Measurements from ENCODE around the gene MPP4. TPM values are rescaled to one million over a fixed set of nuclear protein-coding genes. Genes with fewer than 3 reads are reported as not detected.

The MPP4 gene
- total RNA-seq, 1 experiment from 2014 or later: not detected

- no peak overlapping the region for H2BK20ac ChIP-seq (ENCODE audit: low read depth, low read length, poor library complexity, severe bottlenecking)
- no peak overlapping the region for H3K23ac ChIP-seq (ENCODE audit: insufficient read length, low read depth, low read length)
- H2AFZ ChIP-seq (ENCODE audit: low read length): no peak overlapping the region
- WGBS (ENCODE audit: extremely low coverage, insufficient read length, low lambda C conversion rate): no CpG with 5 or more reads among the region's 5 CpGs
- H3K9ac ChIP-seq (ENCODE audit: extremely low read depth, insufficient read length, low read length): no peak overlapping the region
- H4K91ac ChIP-seq (ENCODE audit: insufficient read length, low read depth, low read length): no peak overlapping the region
- H3K9me3 Mint-ChIP-seq: no peaks in the 10 kb centered on the region
- H3K23me2 ChIP-seq (ENCODE audit: insufficient read length, low read depth, low read length, poor library complexity, severe bottlenecking): no peaks in the 10 kb centered on the region
- peaks cover 7% of the 10 kb centered on the region; the same call in 1 of the 2 replicates for H3K4me1 ChIP-seq (ENCODE audit: insufficient read depth, low read length)
- no peaks in the 10 kb centered on the region for H3K79me1 ChIP-seq (ENCODE audit: insufficient read depth, low read depth, low read length, poor library complexity, severe bottlenecking)
- H3K27ac Mint-ChIP-seq: no peak overlapping the region
- no peak overlapping the region for H4K5ac ChIP-seq (ENCODE audit: insufficient read length, low read depth, low read length)
- no peak overlapping the region for H2AK5ac ChIP-seq (ENCODE audit: insufficient read length, low read length)
- H3K27ac ChIP-seq (ENCODE audit: insufficient read length, low read depth, low read length): no peak overlapping the region
- no peak overlapping the region for H3K4ac ChIP-seq (ENCODE audit: low read depth, low read length)
- no peak overlapping the region for H3K4me2 ChIP-seq (ENCODE audit: insufficient read depth, insufficient read length, low read length)
- H3K56ac ChIP-seq (ENCODE audit: insufficient read length, low read depth, low read length): no peak overlapping the region
- H3K14ac ChIP-seq (ENCODE audit: insufficient read depth, low read length): no peak overlapping the region
- no peaks in the 10 kb centered on the region for H4K20me1 ChIP-seq (ENCODE audit: control insufficient read depth, insufficient read depth, insufficient read length)
- no peak overlapping the region for H2BK12ac ChIP-seq (ENCODE audit: insufficient read length, low read depth, low read length)
- H3K18ac ChIP-seq (ENCODE audit: insufficient read length, low read depth, low read length): no peak overlapping the region
- H3K4me1 Mint-ChIP-seq: peaks cover 20 to 21% of the 10 kb centered on the region in 2 experiments
- no peak overlapping the region for H3T11ph ChIP-seq (ENCODE audit: low read length)
- H3K79me2 ChIP-seq (ENCODE audit: insufficient read depth, low read length): no peaks in the 10 kb centered on the region
- TF ChIP-seq CTCF (conservative IDR thresholded peaks at IDR 0.05): no peak
- no peaks in the 10 kb centered on the region for H3K27me3 ChIP-seq (ENCODE audit: insufficient read depth, low read length)
- H3K4me3 Mint-ChIP-seq: no peak overlapping the region
- H3K27me3 Mint-ChIP-seq (ENCODE audit: low read depth): no peaks in the 10 kb centered on the region
- H3K36me3 Mint-ChIP-seq (ENCODE audit: insufficient read depth in 1 of 3, low read depth in 3 of 3): peaks cover 5 to 51% (median 38%) of the 10 kb centered on the region in 3 experiments; a peak in 6 of 7 replicates
- H3K9me3 ChIP-seq (ENCODE audit: control insufficient read depth, low read depth, low read length): no peaks in the 10 kb centered on the region
- H4K8ac ChIP-seq (replicated peaks; ENCODE audit: insufficient read length, low read depth, low read length): no peak overlapping the region
- H2BK120ac ChIP-seq (ENCODE audit: low read depth, low read length, poor library complexity, severe bottlenecking): no peak overlapping the region
- DNase-seq: no peak
- no peak overlapping the region for H2BK15ac ChIP-seq (ENCODE audit: low read depth, low read length)
- no peak overlapping the region for H2BK5ac ChIP-seq (ENCODE audit: insufficient read length, low read length)
Measured at GRCh38 chr2:201704536-201704935, 6.1 kb upstream of the MPP4 start.
